ENCODE results near the gene COPS4. TPM values are rescaled to one million over a fixed set of nuclear protein-coding genes. Genes with fewer than 3 reads are reported as not detected.

The COPS4 gene
- total RNA-seq, 1 experiment from 2014 or later: 17.1 TPM

GRCh38 chr4:83114576-83114975 lies 79.6 kb downstream of the COPS4 start, which contains the start of gene PLAC8:
Gene PLAC8 (minus strand): TSS chr4:83114729. CDS start chr4:83107921, 6,808 bp downstream.
- Histone ChIP-seq H3K4me1 (replicated peaks; ENCODE audit: insufficient read depth) (peaks cover 42% of the 10 kb centered on the region), H3K4me3 (no peak within 1 kb of the TSS), H3K9me2 (ENCODE audit: insufficient read depth) (no peaks in the 10 kb centered on the region), H3K27me3 (ENCODE audit: insufficient read depth, low read depth) (no peaks in the 10 kb centered on the region), H3K27ac (peak within 1 kb of the TSS; percentile 56), H3K9me3 (ENCODE audit: insufficient read depth, low read depth) (no peaks in the 10 kb centered on the region), H3F3A (ENCODE audit: insufficient read depth, low read depth) (peaks cover 20% of the 10 kb centered on the region), H4K20me1 (ENCODE audit: insufficient read depth) (no peaks in the 10 kb centered on the region), H3K36me3 (ENCODE audit: low read depth) (no peaks in the 10 kb centered on the region; the same call in 1 of the 2 replicates), H3K79me2 (ENCODE audit: low read depth) (no peaks in the 10 kb centered on the region), H2AFZ (peak within 1 kb of the TSS; percentile 3; the same call in 1 of the 2 replicates), H3K4me2 (peak within 1 kb of the TSS; percentile 46)
- no peak for DNase-seq
- BruUV-seq (replicated peaks): no TSS peak
- TF ChIP-seq CTCF (conservative IDR thresholded peaks at IDR 0.05) (no peak), EZH2 (IDR thresholded peaks at IDR 0.05; ENCODE audit: low read depth) (no peak)
- CTCF ChIA-PET: interaction anchor here (0.5 kb wide), 1 partner anchor 495 kb away, joined by 3 read pairs; no protein-coding TSS in a partner anchor
- intact Hi-C loops (cut with micrococcal nuclease; ENCODE audit: unreplicated experiment): loop anchor here (2.0 kb wide), 2 partner anchors 36 to 98 kb away; no protein-coding TSS in a partner anchor
- POLR2A ChIA-PET (ENCODE audit: unreplicated experiment): interaction anchor here (0.5 to 0.9 kb wide), 4 partner anchors 10 to 323 kb away, joined by 3 to 8 read pairs (median 4); no protein-coding TSS in a partner anchor

GRCh38 chr4:83115000-83115399 lies 80.0 kb downstream of the COPS4 start:
- Histone ChIP-seq H3K9me3 (ENCODE audit: insufficient read depth, low read depth) (no peaks in the 10 kb centered on the region), H4K20me1 (ENCODE audit: insufficient read depth) (no peaks in the 10 kb centered on the region), H3K36me3 (ENCODE audit: low read depth) (no peaks in the 10 kb centered on the region; the same call in 1 of the 2 replicates), H3F3A (ENCODE audit: insufficient read depth, low read depth) (peaks cover 20% of the 10 kb centered on the region), H3K4me1 (replicated peaks; ENCODE audit: insufficient read depth) (peaks cover 42% of the 10 kb centered on the region), H3K27ac (peak overlapping the region; percentile 26; the same call in 1 of the 2 replicates), H3K4me3 (no peak overlapping the region), H3K4me2 (peak overlapping the region; percentile 46), H3K9me2 (ENCODE audit: insufficient read depth) (no peaks in the 10 kb centered on the region), H3K79me2 (ENCODE audit: low read depth) (no peaks in the 10 kb centered on the region), H3K27me3 (ENCODE audit: insufficient read depth, low read depth) (no peaks in the 10 kb centered on the region), H2AFZ (no peak overlapping the region)
- ChIA-PET CTCF (interaction anchor here (0.6 kb wide), 2 partner anchors 11 to 145 kb away, joined by 4 to 6 read pairs; no protein-coding TSS in a partner anchor), POLR2A (ENCODE audit: unreplicated experiment) (interaction anchor here (0.5 to 0.9 kb wide), 4 partner anchors 10 to 97 kb away, joined by 3 to 8 read pairs (median 4); partner anchors contain the start of gene COPS4)
- TF ChIP-seq CTCF (conservative IDR thresholded peaks at IDR 0.05) (no peak), EZH2 (IDR thresholded peaks at IDR 0.05; ENCODE audit: low read depth) (no peak)
- BruUV-seq (replicated peaks): no TSS peak
- intact Hi-C loops (cut with micrococcal nuclease; ENCODE audit: unreplicated experiment): loop anchor here (2.0 kb wide), 2 partner anchors 36 to 98 kb away; no protein-coding TSS in a partner anchor
- DNase-seq: peak in 1 of 2 experiments; percentile 53

GRCh38 chr4:83115656-83116285 lies 80.8 kb downstream of the COPS4 start:
- DNase-seq: no peak
- H3K4me3 ChIP-seq: no peak overlapping the region
- peaks cover 20% of the 10 kb centered on the region for H3F3A ChIP-seq (ENCODE audit: insufficient read depth, low read depth)
- intact Hi-C loops (cut with micrococcal nuclease; ENCODE audit: unreplicated experiment): loop anchor here (2.0 kb wide), 2 partner anchors 35 to 97 kb away; no protein-coding TSS in a partner anchor
- peak overlapping the region; percentile 46; the same call in 1 of the 2 replicates for H3K4me2 ChIP-seq
- no peaks in the 10 kb centered on the region; the same call in 1 of the 2 replicates for H3K36me3 ChIP-seq (ENCODE audit: low read depth)
- no TSS peak for BruUV-seq (replicated peaks)
- H3K79me2 ChIP-seq (ENCODE audit: low read depth): no peaks in the 10 kb centered on the region
- no peaks in the 10 kb centered on the region for H3K9me2 ChIP-seq (ENCODE audit: insufficient read depth)
- no peak overlapping the region for H3K27ac ChIP-seq
- no peak for TF ChIP-seq CTCF (conservative IDR thresholded peaks at IDR 0.05)
- TF ChIP-seq EZH2 (IDR thresholded peaks at IDR 0.05; ENCODE audit: low read depth): no peak
- peaks cover 37% of the 10 kb centered on the region for H3K4me1 ChIP-seq (replicated peaks; ENCODE audit: insufficient read depth)
- H2AFZ ChIP-seq: no peak overlapping the region
- POLR2A ChIA-PET (ENCODE audit: unreplicated experiment): interaction anchor here (0.6 to 0.9 kb wide), 2 partner anchors 81 to 92 kb away, joined by 3 read pairs; partner anchors contain the start of gene COPS4
- CTCF ChIA-PET: interaction anchor here (0.6 kb wide), 2 partner anchors 10 to 145 kb away, joined by 4 to 6 read pairs; no protein-coding TSS in a partner anchor
- no peaks in the 10 kb centered on the region for H4K20me1 ChIP-seq (ENCODE audit: insufficient read depth)
- no peaks in the 10 kb centered on the region for H3K9me3 ChIP-seq (ENCODE audit: insufficient read depth, low read depth)
- H3K27me3 ChIP-seq (ENCODE audit: insufficient read depth, low read depth): no peaks in the 10 kb centered on the region
